Jurkat, Clone E6-1 (cell line): ENCODE results near the gene USF1.
"Not testable (repeated sequence)": the region's sequence is repeated elsewhere in the genome, so short reads cannot be mapped to it uniquely, and the experiment has no call there.

Source experiments
- DNase-seq: peaks from one replicate; pipeline ENCODE4 v3.0.0-alpha.2; 2011; ENCODE audit warnings: low read depth, low spot score
- H3K4me3 ChIP-seq: 2 replicates; pipeline ENCODE4 v1.5.1; 2011; ENCODE audit warnings: mild to moderate bottlenecking, low read length, control low read depth, moderate library complexity

The USF1 gene

GRCh38 chr1:161054805-161055204 lies 9.0 kb upstream of the USF1 start:
- no peak overlapping the region for H3K4me3 ChIP-seq
- no peak for DNase-seq

GRCh38 chr1:161054232-161054631 lies 8.5 kb upstream of the USF1 start:
- no peak for DNase-seq
- H3K4me3 ChIP-seq, result no peak overlapping the region

GRCh38 chr1:161052899-161053298 lies 7.1 kb upstream of the USF1 start:
- no peak for DNase-seq
- no peak overlapping the region for H3K4me3 ChIP-seq

GRCh38 chr1:161051219-161051618 lies 5.4 kb upstream of the USF1 start:
- H3K4me3 ChIP-seq, result no peak overlapping the region
- DNase-seq, result no peak

GRCh38 chr1:161048949-161049722 lies 3.4 kb upstream of the USF1 start:
- H3K4me3 ChIP-seq, result no peak overlapping the region
- no peak for DNase-seq

- no peak overlapping the region for H3K4me3 ChIP-seq
- no peak for DNase-seq
Observed at GRCh38 chr1:161047436-161048420, 2.0 kb upstream of the USF1 start.

- DNase-seq, result no peak
- H3K4me3 ChIP-seq, result peak overlapping the region; percentile 95
Observed at GRCh38 chr1:161046605-161047228, 940 bp upstream of the USF1 start.

GRCh38 chr1:161044908-161045735 lies 655 bp downstream of the USF1 start:
- DNase-seq, result peak; percentile 87
- H3K4me3 ChIP-seq, result peak overlapping the region; percentile 95

GRCh38 chr1:161044535-161044907 lies 1.3 kb downstream of the USF1 start:
- peak overlapping the region; percentile 95 for H3K4me3 ChIP-seq
- DNase-seq, result no peak

- no peak for DNase-seq
- H3K4me3 ChIP-seq, result no peak overlapping the region
Observed at GRCh38 chr1:161039546-161039945, 6.2 kb downstream of the USF1 start.

- H3K4me3 ChIP-seq, result peak overlapping the region; percentile 81
- DNase-seq, result no peak
Observed at GRCh38 chr1:161039154-161039545, 6.6 kb downstream of the USF1 start.

- H3K4me3 ChIP-seq, result peak within 1 kb of the TSS; percentile 81
- peak; percentile 70 for DNase-seq
Observed at GRCh38 chr1:161038523-161039153, 7.1 kb downstream of the USF1 start, which contains the start of gene TSTD1. TSTD1 (minus strand) TSS chr1:161038964; CDS start chr1:161038889, 75 bp downstream.

GRCh38 chr1:161037661-161038522 lies 7.9 kb downstream of the USF1 start:
- DNase-seq, result no peak
- peak overlapping the region; percentile 81 for H3K4me3 ChIP-seq

GRCh38 chr1:161033751-161034150 lies 12.0 kb downstream of the USF1 start:
- no peak overlapping the region for H3K4me3 ChIP-seq
- DNase-seq, result no peak

GRCh38 chr1:161032409-161032808 lies 13.4 kb downstream of the USF1 start:
- no peak overlapping the region for H3K4me3 ChIP-seq
- DNase-seq, result no peak

GRCh38 chr1:161031874-161032273 lies 13.9 kb downstream of the USF1 start:
- DNase-seq, result no peak
- no peak overlapping the region for H3K4me3 ChIP-seq

- DNase-seq, H3K4me3 ChIP-seq: not testable (repeated sequence)
Observed at GRCh38 chr1:161029466-161029865, 16.3 kb downstream of the USF1 start.
